ENCODE data around the gene SLC31A2.
"Not testable (repeated sequence)": the region's sequence is repeated elsewhere in the genome, so short reads cannot be mapped to it uniquely, and the experiment has no call there.

The SLC31A2 gene, protein sequence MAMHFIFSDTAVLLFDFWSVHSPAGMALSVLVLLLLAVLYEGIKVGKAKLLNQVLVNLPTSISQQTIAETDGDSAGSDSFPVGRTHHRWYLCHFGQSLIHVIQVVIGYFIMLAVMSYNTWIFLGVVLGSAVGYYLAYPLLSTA

DNA sequence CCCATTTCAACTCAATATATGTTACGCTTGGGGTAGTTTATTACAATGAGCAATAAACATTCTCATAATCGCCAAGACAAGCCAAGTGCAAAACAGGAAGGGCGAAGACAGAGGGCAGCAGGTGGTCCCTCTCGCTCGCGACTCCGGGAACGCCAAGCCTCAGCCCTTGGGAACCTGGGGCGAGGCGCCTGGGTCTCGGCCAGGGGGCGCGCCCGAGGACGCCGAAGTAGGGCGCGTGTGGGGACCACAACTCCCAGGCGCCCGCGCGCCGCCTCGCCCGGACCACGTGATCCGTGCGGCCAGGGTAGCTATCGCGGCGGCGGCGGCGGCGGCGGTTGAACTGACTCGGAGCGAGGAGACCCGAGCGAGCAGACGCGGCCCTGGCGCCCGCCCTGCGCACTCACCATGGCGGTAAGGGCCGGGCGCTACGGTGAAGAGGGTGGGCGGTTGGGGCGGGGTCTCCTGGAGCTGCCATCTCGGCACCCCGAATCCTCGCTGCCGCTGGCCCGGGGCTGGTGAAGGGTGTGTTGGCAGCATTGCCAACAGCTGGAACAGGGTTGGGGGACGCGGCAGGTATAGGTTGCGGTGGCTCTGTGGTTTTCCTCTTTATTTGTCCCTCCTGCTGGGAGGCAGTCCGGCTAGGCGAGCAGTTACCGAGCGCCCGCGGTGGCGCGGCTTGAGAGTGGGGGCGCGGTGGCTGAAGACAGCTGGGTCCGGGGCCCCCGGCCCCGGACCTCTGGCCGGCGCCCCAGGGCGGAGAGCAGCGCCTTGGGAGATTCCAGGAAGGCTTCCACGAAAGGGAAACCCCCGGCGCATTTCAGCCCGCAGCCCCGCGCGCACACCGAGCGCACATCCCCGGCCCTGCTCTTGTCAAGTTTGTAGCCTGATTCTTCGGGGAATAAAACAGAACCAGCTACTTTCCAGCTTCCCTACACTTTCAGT is at the start of gene SLC31A2:
TSS of gene SLC31A2 (plus strand) at position 338 of the 942 bp plus-strand sequence. CDS start at position 406, 68 bp downstream.
- DNase-seq (ENCODE audit: low read depth) = no peak

DNA sequence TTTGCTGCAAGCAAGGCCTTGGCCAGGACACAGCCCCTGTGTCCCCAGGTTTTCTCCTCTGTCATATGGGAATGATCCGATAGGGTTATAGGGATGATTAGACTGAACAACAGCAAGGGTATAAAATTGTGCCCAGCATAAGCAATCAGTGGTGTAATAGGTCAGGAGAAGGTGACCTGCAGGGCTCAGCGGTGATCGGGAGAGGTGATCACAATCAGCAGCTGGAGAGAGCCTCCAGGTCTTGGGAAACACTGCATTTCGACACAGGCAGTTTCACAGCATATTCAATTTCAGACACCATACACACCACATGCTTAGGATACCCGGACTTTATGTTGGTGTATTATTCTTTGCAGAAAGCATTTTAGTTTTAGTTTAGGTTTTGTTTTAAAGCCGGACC is 45.5 kb upstream of the SLC31A2 start:
- not testable (repeated sequence) for DNase-seq (ENCODE audit: low read depth)

GRCh38 chr9:113111065-113111951 is 39.5 kb upstream of the SLC31A2 start:
- not testable (repeated sequence) for DNase-seq (ENCODE audit: low read depth)

GRCh38 chr9:113112706-113113510 is 37.9 kb upstream of the SLC31A2 start:
- not testable (repeated sequence) for DNase-seq (ENCODE audit: low read depth)

GRCh38 chr9:113118829-113119228 is 32.0 kb upstream of the SLC31A2 start:
- not testable (repeated sequence) for DNase-seq (ENCODE audit: low read depth)

- DNase-seq (ENCODE audit: low read depth) = no peak
Measured at GRCh38 chr9:113125386-113126035, 25.3 kb upstream of the SLC31A2 start.

DNA sequence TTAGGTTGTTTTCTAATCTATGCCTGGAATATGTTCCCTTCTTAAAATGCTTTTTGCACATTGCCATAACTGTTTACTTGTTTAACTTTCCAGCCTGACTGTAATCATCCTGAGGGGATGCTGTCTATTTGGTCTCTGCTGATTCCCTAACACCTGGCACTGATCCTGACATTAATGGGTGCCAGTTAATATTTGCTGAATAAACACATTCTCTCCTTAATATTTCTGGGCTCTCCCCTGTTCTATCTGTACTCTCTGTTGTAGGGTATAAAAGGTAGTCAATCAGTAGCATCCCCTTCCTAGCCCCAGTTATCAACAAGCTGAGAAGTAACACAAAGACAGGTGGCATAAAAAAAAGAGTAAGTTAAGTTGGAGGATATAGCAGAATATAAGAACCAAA is 21.3 kb upstream of the SLC31A2 start:
- DNase-seq (ENCODE audit: low read depth) = no peak

GRCh38 chr9:113129884-113130283 is 20.9 kb upstream of the SLC31A2 start:
- no peak for DNase-seq (ENCODE audit: low read depth)

DNA sequence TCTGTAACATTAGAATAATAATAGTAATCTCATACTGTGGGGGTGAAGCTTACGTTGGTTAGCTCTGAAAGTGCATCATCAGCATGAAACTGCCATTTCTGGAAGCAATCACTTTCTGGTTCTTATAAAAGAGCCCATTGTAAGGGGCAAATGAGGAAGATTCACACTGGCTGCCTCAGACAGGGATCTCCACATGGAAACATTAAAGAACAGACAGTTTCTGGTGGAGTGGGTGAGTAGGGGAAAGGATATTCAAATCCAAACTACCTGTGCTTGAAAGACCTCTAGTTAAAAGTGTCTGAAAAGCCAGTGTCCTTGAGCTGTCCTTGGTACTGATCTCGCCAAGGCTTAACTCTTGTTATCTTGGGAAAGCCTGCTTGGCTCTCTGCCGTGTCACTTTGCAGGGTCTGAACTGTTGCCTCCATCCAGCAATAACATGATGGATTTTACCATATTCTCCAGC is 19.1 kb upstream of the SLC31A2 start:
- no peak for DNase-seq (ENCODE audit: low read depth)

DNA sequence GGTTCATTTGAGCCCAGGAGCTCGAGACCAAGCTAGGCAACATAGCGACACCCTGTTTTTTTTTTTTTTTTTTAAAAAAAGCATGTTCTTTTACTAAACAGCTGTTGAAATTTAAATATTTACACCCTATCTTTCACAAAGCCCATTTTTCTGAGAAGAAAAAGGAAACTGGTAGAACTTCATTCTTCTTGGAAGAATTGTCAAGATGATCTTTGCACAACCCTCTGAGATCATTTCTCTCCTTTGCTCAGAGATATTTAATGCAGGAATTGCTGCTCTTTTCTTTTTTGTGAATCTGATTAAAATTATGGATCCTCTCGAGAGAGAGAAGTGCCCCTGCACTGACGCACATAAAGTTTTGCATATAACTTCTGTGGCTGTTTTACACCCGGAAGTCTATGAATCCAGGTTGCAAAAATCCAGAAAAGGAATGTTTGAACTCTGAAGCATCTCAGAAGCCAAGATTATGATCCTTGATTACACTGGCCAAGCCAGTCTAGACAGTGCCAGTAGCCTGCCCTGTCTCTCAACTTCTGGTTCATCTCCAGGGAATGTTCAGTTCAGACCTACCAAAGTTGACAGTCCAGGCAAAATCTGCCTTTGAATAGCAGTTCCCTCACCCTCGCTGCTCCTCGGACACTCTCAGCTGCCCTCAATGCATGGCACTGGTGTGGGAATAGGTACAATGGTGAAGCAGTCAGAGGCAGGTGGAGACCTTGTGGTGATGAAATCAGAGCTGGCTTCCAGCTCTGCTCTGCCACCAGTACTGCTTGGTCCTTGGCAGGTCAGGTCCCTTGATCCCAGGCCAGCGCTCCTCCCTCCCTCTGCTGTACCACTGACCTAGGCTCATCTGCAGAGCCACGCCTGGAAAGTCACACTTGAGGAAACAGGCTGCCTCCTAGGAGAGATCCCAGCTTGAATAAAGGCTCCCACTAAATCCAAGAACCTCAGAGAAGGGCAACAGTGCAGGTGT is 13.3 kb upstream of the SLC31A2 start:
- no peak for DNase-seq (ENCODE audit: low read depth)

DNA sequence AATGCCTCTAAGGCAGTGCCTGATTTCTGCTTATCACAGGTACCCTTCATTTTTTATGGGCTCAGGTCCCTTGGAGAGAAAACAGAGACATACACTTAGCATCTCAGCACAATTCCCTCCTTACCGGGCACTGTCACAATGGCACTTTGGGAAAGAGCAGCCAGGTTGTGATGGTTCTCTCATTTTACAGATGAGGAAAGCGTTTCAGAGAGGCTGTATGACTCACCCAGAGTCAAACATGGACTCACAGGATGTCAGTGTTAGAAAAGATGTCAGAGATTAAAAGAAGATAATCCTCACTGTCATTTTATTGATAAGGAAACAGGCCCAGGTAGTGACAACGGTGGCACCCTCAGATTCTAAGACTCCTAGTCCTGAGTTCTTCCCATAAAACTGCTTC is 12.0 kb upstream of the SLC31A2 start:
- DNase-seq (ENCODE audit: low read depth) = no peak

GRCh38 chr9:113139225-113139829 is 11.5 kb upstream of the SLC31A2 start:
- DNase-seq (ENCODE audit: low read depth) = no peak

DNA sequence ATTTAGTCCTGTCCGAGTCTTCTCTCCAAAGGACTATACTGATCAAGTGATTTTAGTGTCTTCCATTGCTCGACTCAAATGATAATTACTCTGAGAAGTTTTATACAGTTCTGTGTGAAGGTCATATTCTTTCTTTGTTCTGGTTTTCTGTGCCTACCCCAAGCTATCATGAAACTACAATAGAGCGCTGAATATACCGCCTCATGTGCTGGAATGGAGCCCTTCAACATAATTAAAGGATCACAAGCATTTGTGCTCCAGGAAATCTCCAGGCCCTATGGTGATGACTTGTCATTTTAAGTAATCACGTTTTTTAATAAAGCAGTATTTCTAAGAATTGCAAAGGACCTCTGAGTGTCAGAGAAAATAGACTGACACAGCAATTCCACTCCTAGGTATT is 10.9 kb upstream of the SLC31A2 start:
- no peak for DNase-seq (ENCODE audit: low read depth)

- not testable (repeated sequence) for DNase-seq (ENCODE audit: low read depth)
Measured at GRCh38 chr9:113140896-113141295, 9.9 kb upstream of the SLC31A2 start.

- DNase-seq (ENCODE audit: low read depth) = no peak
Measured at GRCh38 chr9:113143432-113144227, 7.2 kb upstream of the SLC31A2 start.

GRCh38 chr9:113148372-113148705 is 2.5 kb upstream of the SLC31A2 start:
- DNase-seq (ENCODE audit: low read depth) = no peak

- DNase-seq (ENCODE audit: low read depth) = no peak
Measured at GRCh38 chr9:113148781-113149510, 1.9 kb upstream of the SLC31A2 start.

GRCh38 chr9:113149561-113149960 is 1.2 kb upstream of the SLC31A2 start:
- not testable (repeated sequence) for DNase-seq (ENCODE audit: low read depth)
